Epithelial cell of esophagus (primary cell): ENCODE measurements around the gene DPYSL3.

Experiments
- DNase-seq: peaks from one replicate; pipeline ENCODE4 v3.0.0; 2010; ENCODE audit warnings: low read depth
- H3K4me3 ChIP-seq: 2 replicates; pipeline ENCODE4 v1.5.1; 2011; ENCODE audit warnings: mild to moderate bottlenecking, low read length, control low read depth
- CTCF ChIP-seq: IDR thresholded peaks from 2 replicates; pipeline ENCODE4 v1.5.1; 2011; ENCODE audit warnings: low read depth, mild to moderate bottlenecking, low read length, control low read depth, inconsistent platforms; ENCODE audit not compliant: insufficient read depth; ENCODE audit errors: missing control alignments

Gene DPYSL3

DNA sequence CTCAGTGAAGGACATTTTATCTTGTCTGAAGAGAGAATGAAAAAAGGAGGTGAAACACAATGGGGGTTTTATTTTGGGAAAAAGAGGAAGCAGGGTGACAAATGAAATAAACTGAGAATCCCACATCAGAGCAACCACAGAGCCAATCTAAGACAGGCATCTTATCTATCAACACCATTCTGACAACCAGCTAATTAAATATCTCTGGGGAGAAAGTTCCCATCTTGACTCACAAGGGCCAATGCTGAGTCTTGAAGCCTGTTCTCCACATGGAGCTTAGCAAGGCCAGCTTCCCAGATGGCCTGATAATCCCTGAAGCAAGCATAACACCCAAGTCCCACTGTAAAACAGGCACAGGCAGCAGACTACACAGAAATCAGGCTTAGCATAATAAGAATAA is 30.4 kb downstream of the DPYSL3 start:
- TF ChIP-seq CTCF: no peak
- DNase-seq: no peak
- no peak overlapping the region for H3K4me3 ChIP-seq

DNA sequence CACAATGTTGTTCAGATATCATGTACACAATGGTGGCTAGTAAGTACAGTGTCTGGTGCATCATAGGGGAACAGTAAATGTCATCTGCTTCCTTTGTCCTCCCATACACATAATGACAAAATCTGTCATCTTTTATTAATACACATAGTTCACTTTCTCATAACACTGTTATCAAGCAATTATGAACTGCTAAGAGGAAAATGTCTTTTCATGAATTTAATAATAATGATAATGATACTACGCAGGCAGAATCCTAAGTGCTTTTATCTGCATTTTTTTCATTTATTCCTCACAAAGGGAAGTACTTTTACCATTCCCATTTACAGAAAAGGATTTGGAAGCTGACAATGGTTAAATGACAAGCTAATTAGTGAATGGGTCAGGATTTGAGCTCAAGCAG is 35.7 kb downstream of the DPYSL3 start:
- H3K4me3 ChIP-seq: no peak overlapping the region
- DNase-seq: no peak
- no peak for TF ChIP-seq CTCF

DNA sequence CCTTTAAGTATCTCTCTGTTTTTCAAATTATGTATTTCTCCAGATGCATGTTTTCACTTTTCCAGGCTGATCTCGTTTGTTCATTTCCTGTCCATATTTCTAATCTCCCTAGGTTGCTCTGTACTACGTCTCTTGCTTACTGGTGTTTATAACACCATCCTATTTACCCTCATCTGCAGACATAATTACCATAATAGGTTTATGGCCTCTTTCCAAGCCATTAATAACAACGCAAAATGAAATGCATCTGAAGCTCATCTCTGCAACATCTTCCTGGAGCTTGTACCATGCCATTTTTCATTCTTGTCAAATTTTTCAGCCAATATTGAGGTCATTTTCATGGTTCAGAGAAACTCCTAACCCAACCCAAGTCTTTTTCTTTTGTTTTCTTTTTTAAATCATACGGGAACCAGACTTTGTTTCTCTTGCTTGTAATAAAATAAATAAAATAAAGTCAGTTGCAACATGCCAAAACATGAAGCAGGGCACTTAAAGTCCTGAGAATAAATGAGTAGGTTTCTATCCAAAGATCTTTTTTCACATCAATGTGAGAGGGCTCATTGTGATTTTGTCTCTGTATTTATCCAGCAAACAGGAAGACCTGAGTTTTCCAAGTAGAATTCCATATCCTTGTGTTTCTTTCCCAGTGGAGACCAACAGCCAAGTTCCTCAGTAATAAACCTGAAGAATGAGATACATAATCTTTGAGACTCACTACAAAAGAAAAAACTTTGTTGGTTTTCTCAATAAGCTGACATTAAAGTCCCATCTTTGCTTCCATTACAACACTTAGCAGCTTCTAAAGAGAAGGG is 37.0 kb downstream of the DPYSL3 start:
- H3K4me3 ChIP-seq: no peak overlapping the region
- TF ChIP-seq CTCF: no peak
- no peak for DNase-seq

DNA sequence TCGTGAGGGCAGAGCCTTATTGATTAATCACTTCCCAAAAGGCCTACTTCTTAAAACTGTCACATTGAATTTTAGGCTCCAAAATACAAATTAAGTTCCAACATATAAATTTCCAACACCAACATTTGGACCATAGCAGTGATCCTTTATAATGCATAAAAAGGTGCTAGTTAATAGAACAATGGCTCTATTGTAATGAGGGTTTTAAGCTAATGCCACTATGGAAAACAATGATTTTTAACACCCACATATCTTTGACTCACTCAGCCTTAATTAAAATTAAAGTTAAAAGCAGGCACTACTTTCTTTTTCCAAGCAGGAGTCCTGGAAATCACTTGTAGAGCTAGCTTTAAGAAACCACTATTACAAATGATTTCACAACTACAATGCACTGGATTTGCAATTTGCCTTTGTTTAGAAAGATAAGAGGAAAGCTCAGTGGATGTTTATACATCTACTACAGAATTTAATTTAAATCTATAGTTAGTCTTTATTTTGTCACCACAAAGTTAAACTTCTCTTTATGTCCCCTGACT is 41.8 kb downstream of the DPYSL3 start:
- no peak overlapping the region for H3K4me3 ChIP-seq
- no peak for DNase-seq
- TF ChIP-seq CTCF: no peak

- DNase-seq: no peak
- no peak for TF ChIP-seq CTCF
- no peak overlapping the region for H3K4me3 ChIP-seq
These were observed 43.4 kb downstream of the DPYSL3 start for GRCh38 chr5:147466360-147466980.

DNA sequence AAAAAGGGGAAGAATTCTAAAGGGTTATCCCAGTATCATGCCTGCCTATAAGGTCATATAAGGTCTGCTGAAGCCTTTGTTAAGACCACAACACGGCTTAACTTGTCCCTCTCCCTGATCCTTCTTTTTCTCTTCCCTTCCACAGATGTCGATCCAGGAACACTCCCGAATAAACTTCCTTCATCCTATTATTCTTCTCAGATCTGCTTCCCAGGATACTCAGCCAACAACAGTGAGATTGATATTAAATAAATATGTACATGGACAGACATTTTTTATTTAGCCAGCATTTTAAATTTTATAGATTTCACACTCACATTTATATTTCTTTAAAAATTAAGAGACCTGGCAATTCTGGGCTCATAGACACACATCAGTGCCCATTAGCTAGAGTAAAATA is 44.1 kb downstream of the DPYSL3 start:
- TF ChIP-seq CTCF: no peak
- DNase-seq: no peak
- H3K4me3 ChIP-seq: no peak overlapping the region
